ENCODE measurements around the gene MAGI2. TPM values are rescaled to one million over a fixed set of nuclear protein-coding genes. Genes with fewer than 3 reads are reported as not detected.

The MAGI2 gene
- total and polyA plus RNA-seq, 8 donors = 6.1 to 9.2 (median 7.1) TPM

- no peak for TF ChIP-seq CTCF (IDR thresholded peaks at IDR 0.05)
- DNase-seq (no peak), ATAC-seq (no peak)
- intact Hi-C loops (cut with DNase I) = no loop called here
- Histone ChIP-seq H3K36me3 (no peaks in the 10 kb centered on the region), H3K27me3 (no peaks in the 10 kb centered on the region), H3K4me1 (no peaks in the 10 kb centered on the region), H3K9me3 (no peaks in the 10 kb centered on the region), H3K27ac (no peak overlapping the region), H3K4me3 (no peak overlapping the region)
These were observed 739.1 kb downstream of the MAGI2 start for GRCh38 chr7:78714356-78714755.

GRCh38 chr7:78712111-78712510, 741.4 kb downstream of the MAGI2 start:
- intact Hi-C loops (cut with DNase I) = no loop called here
- no peaks in the 10 kb centered on the region for H3K36me3 ChIP-seq
- TF ChIP-seq CTCF (IDR thresholded peaks at IDR 0.05) = no peak
- no peaks in the 10 kb centered on the region for H3K9me3 ChIP-seq
- no peak for ATAC-seq
- H3K27ac ChIP-seq = no peak overlapping the region
- no peak for DNase-seq
- no peak overlapping the region for H3K4me3 ChIP-seq
- H3K4me1 ChIP-seq = no peaks in the 10 kb centered on the region
- H3K27me3 ChIP-seq = no peaks in the 10 kb centered on the region

- Histone ChIP-seq H3K4me3 (no peak overlapping the region), H3K27ac (no peak overlapping the region), H3K36me3 (no peaks in the 10 kb centered on the region), H3K9me3 (peaks cover 0 to 5% of the 10 kb centered on the region in 2 donors), H3K4me1 (no peaks in the 10 kb centered on the region), H3K27me3 (no peaks in the 10 kb centered on the region)
- DNase-seq (no peak), ATAC-seq (no peak)
- intact Hi-C loops (cut with DNase I) = no loop called here
- no peak for TF ChIP-seq CTCF (IDR thresholded peaks at IDR 0.05)
These were observed 743.8 kb downstream of the MAGI2 start for GRCh38 chr7:78709658-78710057.

GRCh38 chr7:78704504-78704903, 749.0 kb downstream of the MAGI2 start:
- Histone ChIP-seq H3K27ac (no peak overlapping the region), H3K9me3 (peaks cover 0 to 12% of the 10 kb centered on the region in 2 donors), H3K36me3 (no peaks in the 10 kb centered on the region), H3K4me1 (no peaks in the 10 kb centered on the region), H3K4me3 (no peak overlapping the region), H3K27me3 (no peaks in the 10 kb centered on the region)
- DNase-seq (no peak), ATAC-seq (no peak)
- TF ChIP-seq CTCF (IDR thresholded peaks at IDR 0.05) = no peak
- intact Hi-C loops (cut with DNase I) = no loop called here

- no peak overlapping the region for H3K27ac ChIP-seq
- H3K9me3 ChIP-seq = peaks cover 0 to 12% of the 10 kb centered on the region in 2 donors
- H3K36me3 ChIP-seq = no peaks in the 10 kb centered on the region
- DNase-seq = no peak
- no peak for TF ChIP-seq CTCF (IDR thresholded peaks at IDR 0.05)
- no peaks in the 10 kb centered on the region for H3K27me3 ChIP-seq
- no peak overlapping the region for H3K4me3 ChIP-seq
- ATAC-seq = no peak
- no peaks in the 10 kb centered on the region for H3K4me1 ChIP-seq
- intact Hi-C loops (cut with DNase I) = no loop called here
These were observed 750.1 kb downstream of the MAGI2 start for GRCh38 chr7:78703391-78703790.

All from left lung (tissue), 10 donors.